ENCODE data around the gene SYN1. TPM values are rescaled to one million over a fixed set of nuclear protein-coding genes. Genes with fewer than 3 reads are reported as not detected.

SYN1 gene
- total RNA-seq, 4 donors from 2014 or later: 0.16 to 0.41 (median 0.39) TPM

DNA sequence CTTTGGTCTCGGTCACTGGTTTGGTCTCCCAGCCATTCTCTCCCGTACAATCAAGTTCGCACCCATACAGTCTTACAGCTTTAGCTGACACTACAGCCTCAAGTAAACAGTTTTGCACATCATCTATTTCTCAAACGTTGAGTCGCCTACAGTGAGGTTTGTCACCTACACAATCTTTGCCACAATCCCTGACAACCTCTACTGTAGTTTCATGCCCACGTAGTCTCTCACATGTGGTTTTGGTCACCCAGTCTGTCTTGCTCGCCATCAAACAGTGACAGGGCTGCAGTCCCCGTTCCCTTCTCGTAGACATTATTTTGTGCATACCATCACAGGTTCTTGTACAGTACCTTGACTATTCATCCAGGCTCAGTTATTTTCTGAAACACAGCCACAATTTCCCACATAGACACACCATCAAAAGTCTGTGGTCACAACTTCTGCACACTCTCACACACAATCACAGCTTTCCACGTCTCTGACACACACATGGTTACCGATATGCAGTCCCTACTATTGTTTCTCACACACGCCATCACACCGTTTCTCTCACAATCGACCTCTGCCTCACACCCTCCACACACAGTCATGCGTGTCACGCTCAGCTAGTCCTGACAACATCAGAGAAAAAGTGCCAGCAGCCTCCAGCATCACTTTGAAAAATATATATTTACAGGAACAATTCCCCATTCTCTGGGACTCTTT lies 15.4 kb upstream of the SYN1 start:
- no peak for DNase-seq
- in situ Hi-C loops (cut with MboI; ENCODE audit: low pct_ligation_motif_present in 1 of 4, low pct_unique_long_range_greater_than_20kb in 1 of 4, low sequenced_read_pairs in 3 of 4): no loop called here
- WGBS, 2 donors (ENCODE audit: low coverage in 1 of 2): 84% methylated on average over 16 of the region's 16 CpGs; no CpG with 5 or more reads in 1 of the 2 donors
- H3K36me3 ChIP-seq: peaks cover 0 to 8% (median 0%) of the 10 kb centered on the region in 4 donors
- H3K27me3 ChIP-seq: no peaks in the 10 kb centered on the region
- H3K27ac ChIP-seq: no peak overlapping the region
- TF ChIP-seq POLR2A (IDR thresholded peaks at IDR 0.05) (no peak), POLR2AphosphoS5 (IDR thresholded peaks at IDR 0.05) (no peak)
- intact Hi-C loops (cut with DNase I; ENCODE audit: low total_unique reads): loop anchor here (10.0 kb wide), 1 partner anchor 60 kb away; no protein-coding TSS in a partner anchor
- no peak overlapping the region for H3K4me3 ChIP-seq
- H3K9me3 ChIP-seq: no peaks in the 10 kb centered on the region
- no peaks in the 10 kb centered on the region for H3K4me1 ChIP-seq

- in situ Hi-C loops (cut with MboI; ENCODE audit: low pct_ligation_motif_present in 1 of 4, low pct_unique_long_range_greater_than_20kb in 1 of 4, low sequenced_read_pairs in 3 of 4): no loop called here
- DNase-seq: no peak
- intact Hi-C loops (cut with DNase I; ENCODE audit: low total_unique reads): loop anchor here (10.0 kb wide), 1 partner anchor 59 kb away; no protein-coding TSS in a partner anchor
- 70% methylated on average over 13 to 14 of the region's 14 CpGs for WGBS, 2 donors (ENCODE audit: low coverage in 1 of 2)
- no peaks in the 10 kb centered on the region for H3K27me3 ChIP-seq
- H3K9me3 ChIP-seq: no peaks in the 10 kb centered on the region
- no peak overlapping the region for H3K4me3 ChIP-seq
- no peaks in the 10 kb centered on the region for H3K36me3 ChIP-seq
- TF ChIP-seq, protein P1, sequence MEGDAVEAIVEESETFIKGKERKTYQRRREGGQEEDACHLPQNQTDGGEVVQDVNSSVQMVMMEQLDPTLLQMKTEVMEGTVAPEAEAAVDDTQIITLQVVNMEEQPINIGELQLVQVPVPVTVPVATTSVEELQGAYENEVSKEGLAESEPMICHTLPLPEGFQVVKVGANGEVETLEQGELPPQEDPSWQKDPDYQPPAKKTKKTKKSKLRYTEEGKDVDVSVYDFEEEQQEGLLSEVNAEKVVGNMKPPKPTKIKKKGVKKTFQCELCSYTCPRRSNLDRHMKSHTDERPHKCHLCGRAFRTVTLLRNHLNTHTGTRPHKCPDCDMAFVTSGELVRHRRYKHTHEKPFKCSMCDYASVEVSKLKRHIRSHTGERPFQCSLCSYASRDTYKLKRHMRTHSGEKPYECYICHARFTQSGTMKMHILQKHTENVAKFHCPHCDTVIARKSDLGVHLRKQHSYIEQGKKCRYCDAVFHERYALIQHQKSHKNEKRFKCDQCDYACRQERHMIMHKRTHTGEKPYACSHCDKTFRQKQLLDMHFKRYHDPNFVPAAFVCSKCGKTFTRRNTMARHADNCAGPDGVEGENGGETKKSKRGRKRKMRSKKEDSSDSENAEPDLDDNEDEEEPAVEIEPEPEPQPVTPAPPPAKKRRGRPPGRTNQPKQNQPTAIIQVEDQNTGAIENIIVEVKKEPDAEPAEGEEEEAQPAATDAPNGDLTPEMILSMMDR (IDR thresholded peaks at IDR 0.05): no peak
- TF ChIP-seq POLR2AphosphoS5 (IDR thresholded peaks at IDR 0.05) (no peak), EP300 (IDR thresholded peaks at IDR 0.05; ENCODE audit: low read depth) (no peak)
- no peaks in the 10 kb centered on the region for H3K4me1 ChIP-seq
- H3K27ac ChIP-seq: no peak overlapping the region
These were observed 14.3 kb upstream of the SYN1 start for GRCh38 chrX:47633689-47634590.

DNA sequence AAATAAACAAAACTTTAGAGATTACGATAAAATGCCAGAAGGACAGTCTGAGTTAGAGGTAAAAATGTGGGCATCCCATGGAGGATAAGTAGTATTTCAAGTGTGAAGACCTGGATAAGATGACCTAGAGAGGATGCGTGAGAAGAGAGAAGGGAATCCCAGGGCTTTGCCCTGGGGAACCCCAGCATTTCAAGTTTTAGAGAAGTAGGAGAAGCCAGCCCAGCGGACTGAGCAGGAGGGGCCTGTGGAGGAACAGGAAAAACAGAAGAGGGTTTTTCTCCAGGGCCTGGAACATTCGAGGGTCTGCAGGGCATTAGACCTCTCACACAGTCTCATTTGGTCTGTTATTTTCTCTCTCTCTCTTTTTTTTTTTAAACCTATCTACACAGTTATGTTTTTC lies 13.0 kb upstream of the SYN1 start:
- in situ Hi-C loops (cut with MboI; ENCODE audit: low pct_ligation_motif_present in 1 of 4, low pct_unique_long_range_greater_than_20kb in 1 of 4, low sequenced_read_pairs in 3 of 4): no loop called here
- TF ChIP-seq EP300 (IDR thresholded peaks at IDR 0.05; ENCODE audit: low read depth): no peak
- TF ChIP-seq, protein P1 (IDR thresholded peaks at IDR 0.05): no peak
- no peak for TF ChIP-seq POLR2A (IDR thresholded peaks at IDR 0.05)
- TF ChIP-seq POLR2AphosphoS5 (IDR thresholded peaks at IDR 0.05): no peak
- WGBS, 2 donors (ENCODE audit: low coverage in 1 of 2): 65 to 74% methylated on average over 3 to 4 of the region's 4 CpGs

GRCh38 chrX:47631676-47632075 lies 12.0 kb upstream of the SYN1 start:
- intact Hi-C loops (cut with DNase I; ENCODE audit: low total_unique reads): loop anchor here (10.0 kb wide), 1 partner anchor 57 kb away; no protein-coding TSS in a partner anchor
- no peaks in the 10 kb centered on the region for H3K27me3 ChIP-seq
- no peak for DNase-seq
- H3K27ac ChIP-seq: no peak overlapping the region
- 40 to 67% methylated on average over 1 to 5 of the region's 5 CpGs for WGBS, 2 donors (ENCODE audit: low coverage in 1 of 2)
- TF ChIP-seq POLR2AphosphoS5 (IDR thresholded peaks at IDR 0.05): no peak
- no peak for TF ChIP-seq EP300 (IDR thresholded peaks at IDR 0.05; ENCODE audit: low read depth)
- TF ChIP-seq, protein P1 (IDR thresholded peaks at IDR 0.05): no peak
- no peak for TF ChIP-seq POLR2A (IDR thresholded peaks at IDR 0.05)
- no peaks in the 10 kb centered on the region for H3K4me1 ChIP-seq
- in situ Hi-C loops (cut with MboI; ENCODE audit: low pct_ligation_motif_present in 1 of 4, low pct_unique_long_range_greater_than_20kb in 1 of 4, low sequenced_read_pairs in 3 of 4): no loop called here
- H3K9me3 ChIP-seq: no peaks in the 10 kb centered on the region
- no peak overlapping the region for H3K4me3 ChIP-seq
- no peaks in the 10 kb centered on the region for H3K36me3 ChIP-seq

More for the DNA sequence above, 13.0 kb upstream of the SYN1 start:
- Histone ChIP-seq H3K27ac (no peak overlapping the region), H3K27me3 (no peaks in the 10 kb centered on the region), H3K9me3 (no peaks in the 10 kb centered on the region), H3K36me3 (no peaks in the 10 kb centered on the region), H3K4me1 (no peaks in the 10 kb centered on the region), H3K4me3 (no peak overlapping the region)
- DNase-seq: no peak
- intact Hi-C loops (cut with DNase I; ENCODE audit: low total_unique reads): loop anchor here (10.0 kb wide), 1 partner anchor 58 kb away; no protein-coding TSS in a partner anchor
